Smooth muscle cell (in vitro differentiated cells): Measurements from ENCODE around the gene DCANP1. TPM values are rescaled to one million over a fixed set of nuclear protein-coding genes. Genes with fewer than 3 reads are reported as not detected.

Experiments used
- DNase-seq: peaks from one replicate; lab custom pipeline; 2025; ENCODE audit not compliant: unreplicated experiment; lab: John Stamatoyannopoulos, UW
- H2AFZ ChIP-seq: fragments of 200-600 bp; sonication (generic); 2 replicates; pipeline ENCODE4 v1.6.0; 2016; ENCODE audit warnings: antibody characterized with exemption, low read depth, mild to moderate bottlenecking
- H3F3A ChIP-seq: fragments of 200-600 bp; sonication (generic); 2 replicates; pipeline ENCODE4 v1.6.0; 2017; ENCODE audit warnings: antibody characterized with exemption, low read depth
- H3K27ac ChIP-seq: fragments of 200-600 bp; sonication (generic); 2 replicates; pipeline ENCODE4 v1.5.1; 2016; ENCODE audit warnings: low read depth, mild to moderate bottlenecking
- H3K27me3 ChIP-seq: fragments of 200-600 bp; sonication (generic); 2 replicates; pipeline ENCODE4 v1.6.1; 2016; ENCODE audit warnings: low read depth, mild to moderate bottlenecking
- H3K36me3 ChIP-seq: fragments of 200-600 bp; sonication (generic); 2 replicates; pipeline ENCODE4 v1.5.1; 2016; ENCODE audit warnings: low read depth
- H3K4me1 ChIP-seq: fragments of 200-600 bp; sonication (generic); 2 replicates; pipeline ENCODE4 v1.5.1; 2016; ENCODE audit warnings: low read depth
- H3K4me2 ChIP-seq: fragments of 200-600 bp; sonication (generic); 2 replicates; pipeline ENCODE4 v1.6.0; 2016; ENCODE audit warnings: mild to moderate bottlenecking
- H3K4me3 ChIP-seq: fragments of 200-600 bp; sonication (generic); 2 replicates; pipeline ENCODE4 v1.5.1; 2016; ENCODE audit warnings: mild to moderate bottlenecking
- H3K79me2 ChIP-seq: fragments of 200-600 bp; sonication (generic); 2 replicates; pipeline ENCODE4 v1.6.0; 2016; ENCODE audit warnings: low read depth, mild to moderate bottlenecking
- H3K9ac ChIP-seq: fragments of 200-600 bp; sonication (generic); 2 replicates; pipeline ENCODE4 v1.6.0; 2016; ENCODE audit warnings: low read depth
- H3K9me3 ChIP-seq: fragments of 200-600 bp; sonication (generic); replicated peaks from 2 replicates; pipeline ENCODE4 v1.5.1; 2016; ENCODE audit warnings: low read depth
- H4K20me1 ChIP-seq: fragments of 200-600 bp; sonication (generic); 2 replicates; pipeline ENCODE4 v1.6.0; 2016; ENCODE audit warnings: low read depth
- CTCF ChIP-seq: fragments of 200-600 bp; sonication (generic); IDR thresholded peaks from 2 replicates; pipeline ENCODE4 v1.5.1; 2017; ENCODE audit warnings: borderline replicate concordance, mild to moderate bottlenecking, antibody characterized with exemption; ENCODE audit not compliant: insufficient read depth, poor library complexity, severe bottlenecking
- WGBS: methylation state at CpG from one replicate; pipeline ENCODE4 v1.1.7; 2016; ENCODE audit warnings: low lambda C conversion rate; 5-methylcytosine and 5-hydroxymethylcytosine counted together
- polyA plus RNA-seq: library from polyadenylated mRNA; unstranded; fragments of >200 nt; fragmentation: Nextera tagmentation; extraction: Ambion mirVana; gene quantifications from 2 replicates; pipeline ENCODE4 v1.2.1, GENCODE V29; 2016
- total RNA-seq: library from RNA; depleted of rRNA; stranded (reverse); fragments of >200 nt; gene quantifications from 2 replicates; pipeline ENCODE4 v1.2.3, GENCODE V29; 2014

DCANP1 gene
- total and polyA plus RNA-seq, 2 experiments from 2014 or later: not detected

- Histone ChIP-seq H3K4me1 (peaks cover 30% of the 10 kb centered on the region), H3K4me2 (peak overlapping the region; percentile 77), H3K9ac (peak overlapping the region; percentile 80), H3K36me3 (no peaks in the 10 kb centered on the region), H3K9me3 (no peaks in the 10 kb centered on the region), H3K27me3 (no peaks in the 10 kb centered on the region), H3F3A (peaks cover 48% of the 10 kb centered on the region), H3K27ac (peak overlapping the region; percentile 95), H4K20me1 (no peaks in the 10 kb centered on the region), H2AFZ (no peak overlapping the region), H3K4me3 (no peak overlapping the region), H3K79me2 (no peaks in the 10 kb centered on the region)
- no peak for TF ChIP-seq CTCF
- 37% methylated on average over 12 of the region's 12 CpGs for WGBS
- DNase-seq: no peak
Measured at GRCh38 chr5:135433681-135434426, 13.3 kb downstream of the DCANP1 start.

DNA sequence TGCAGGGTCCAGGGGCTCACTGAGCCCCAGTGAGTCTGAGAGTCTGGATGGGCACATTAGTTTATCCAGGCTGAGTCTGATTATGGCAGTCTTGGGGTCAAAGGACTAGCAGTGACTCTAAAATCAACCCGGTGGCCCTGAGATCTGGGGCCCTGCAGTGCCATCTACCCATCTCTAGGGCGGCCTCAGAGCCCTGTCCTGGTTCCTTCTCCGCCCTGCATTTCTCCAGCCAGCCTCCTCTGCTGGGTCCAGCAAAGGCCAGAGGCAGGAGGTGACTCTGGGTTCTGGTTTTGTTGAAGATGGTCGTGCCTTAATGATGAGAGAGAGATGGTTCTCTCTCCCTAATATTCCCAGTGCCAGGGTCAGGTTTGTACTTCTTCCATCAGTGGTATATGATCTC is 15.0 kb downstream of the DCANP1 start:
- no peaks in the 10 kb centered on the region for H3K27me3 ChIP-seq
- TF ChIP-seq CTCF: no peak

DNA sequence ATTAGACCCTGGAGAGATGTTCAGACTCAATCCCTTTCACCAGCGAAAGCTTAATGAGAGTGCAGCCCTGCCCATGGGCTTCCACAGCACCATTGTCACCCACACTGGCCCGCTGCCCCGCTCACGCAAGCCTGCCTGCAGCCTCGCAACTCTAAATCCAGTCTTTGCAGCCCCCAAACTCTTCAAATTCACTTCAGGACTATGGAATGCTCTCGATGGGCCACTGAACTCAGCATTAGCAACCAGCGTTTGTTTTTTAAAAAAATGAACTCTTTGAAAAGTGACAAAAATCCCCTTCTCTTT is 17.1 kb downstream of the DCANP1 start:
- DNase-seq: no peak
- H3K9ac ChIP-seq: peak overlapping the region; percentile 52
- no peaks in the 10 kb centered on the region for H3K27me3 ChIP-seq
- peak overlapping the region; percentile 76 for H3K27ac ChIP-seq
- H2AFZ ChIP-seq: no peak overlapping the region
- TF ChIP-seq CTCF: no peak
- no peak overlapping the region for H3K4me3 ChIP-seq
- H3K4me2 ChIP-seq: peak overlapping the region; percentile 58
- H3K36me3 ChIP-seq: no peaks in the 10 kb centered on the region
- peaks cover 39% of the 10 kb centered on the region for H3F3A ChIP-seq
- WGBS: 37% methylated on average over 7 of the region's 7 CpGs
- H3K9me3 ChIP-seq: no peaks in the 10 kb centered on the region
- H4K20me1 ChIP-seq: no peaks in the 10 kb centered on the region
- H3K4me1 ChIP-seq: peaks cover 29% of the 10 kb centered on the region
- H3K79me2 ChIP-seq: no peaks in the 10 kb centered on the region

More for the DNA sequence above, 15.0 kb downstream of the DCANP1 start:
- Histone ChIP-seq H3K4me1 (peaks cover 30% of the 10 kb centered on the region), H3K9me3 (no peaks in the 10 kb centered on the region), H2AFZ (no peak overlapping the region), H3F3A (peaks cover 52% of the 10 kb centered on the region), H3K79me2 (no peaks in the 10 kb centered on the region), H3K27ac (peak overlapping the region; percentile 95), H3K9ac (no peak overlapping the region), H3K4me2 (no peak overlapping the region), H3K4me3 (no peak overlapping the region), H3K36me3 (no peaks in the 10 kb centered on the region), H4K20me1 (no peaks in the 10 kb centered on the region)
- no peak for DNase-seq
- 92% methylated on average over 4 of the region's 4 CpGs for WGBS
